HL-60 (cell line): ENCODE results near the gene CNTN5.

Source experiments
- DNase-seq, 2 experiments: peaks; one replicate each; pipeline ENCODE4 v3.0.0-alpha.2; 2010 to 2020; ENCODE audit warnings: low read depth in 1 of 2, low spot score in 1 of 2
- H3K27ac ChIP-seq: fragments of 250-450 bp; sonication (Bioruptor Pico); replicated peaks from 2 replicates; pipeline ENCODE4 v1.5.1; 2020; ENCODE audit warnings: mild to moderate bottlenecking, moderate library complexity
- H3K27me3 ChIP-seq: fragments of 250-450 bp; sonication (Bioruptor Pico); 2 replicates; pipeline ENCODE4 v1.5.1; 2021; ENCODE audit warnings: mild to moderate bottlenecking, moderate library complexity; ENCODE audit not compliant: insufficient read depth, poor library complexity, severe bottlenecking
- H3K4me3 ChIP-seq: replicated peaks from 2 replicates; pipeline ENCODE4 v1.5.1; 2011; ENCODE audit warnings: mild to moderate bottlenecking, control low read depth, low read length; ENCODE audit not compliant: insufficient read depth
- GABPA ChIP-seq: IDR thresholded peaks from 2 replicates; pipeline ENCODE4 v1.6.1; 2012; ENCODE audit warnings: low read depth
- POLR2AphosphoS5 ChIP-seq: IDR thresholded peaks from 2 replicates; pipeline ENCODE4 v1.6.1; 2012; ENCODE audit warnings: low read depth
- REST ChIP-seq: IDR thresholded peaks from 2 replicates; pipeline ENCODE4 v1.6.1; 2012; ENCODE audit warnings: low read depth; ENCODE audit not compliant: insufficient replicate concordance
- SPI1 ChIP-seq: IDR thresholded peaks from 2 replicates; pipeline ENCODE4 v1.6.1; 2012; ENCODE audit warnings: low read depth, mild to moderate bottlenecking, borderline replicate concordance
- TF ChIP-seq, protein P1 (sequence below): IDR thresholded peaks from one replicate; pipeline ENCODE4 v1.5.1; 2011; ENCODE audit warnings: low read length, control low read depth, inconsistent platforms; ENCODE audit not compliant: insufficient read depth

Gene CNTN5

GRCh38 chr11:99176430-99176829 is 155.7 kb downstream of the CNTN5 start:
- no peak overlapping the region for H3K27ac ChIP-seq
- no peak for DNase-seq
- no peaks in the 10 kb centered on the region for H3K27me3 ChIP-seq
- TF ChIP-seq POLR2AphosphoS5 (no peak), GABPA (no peak), SPI1 (no peak), REST (no peak)
- TF ChIP-seq, protein P1, sequence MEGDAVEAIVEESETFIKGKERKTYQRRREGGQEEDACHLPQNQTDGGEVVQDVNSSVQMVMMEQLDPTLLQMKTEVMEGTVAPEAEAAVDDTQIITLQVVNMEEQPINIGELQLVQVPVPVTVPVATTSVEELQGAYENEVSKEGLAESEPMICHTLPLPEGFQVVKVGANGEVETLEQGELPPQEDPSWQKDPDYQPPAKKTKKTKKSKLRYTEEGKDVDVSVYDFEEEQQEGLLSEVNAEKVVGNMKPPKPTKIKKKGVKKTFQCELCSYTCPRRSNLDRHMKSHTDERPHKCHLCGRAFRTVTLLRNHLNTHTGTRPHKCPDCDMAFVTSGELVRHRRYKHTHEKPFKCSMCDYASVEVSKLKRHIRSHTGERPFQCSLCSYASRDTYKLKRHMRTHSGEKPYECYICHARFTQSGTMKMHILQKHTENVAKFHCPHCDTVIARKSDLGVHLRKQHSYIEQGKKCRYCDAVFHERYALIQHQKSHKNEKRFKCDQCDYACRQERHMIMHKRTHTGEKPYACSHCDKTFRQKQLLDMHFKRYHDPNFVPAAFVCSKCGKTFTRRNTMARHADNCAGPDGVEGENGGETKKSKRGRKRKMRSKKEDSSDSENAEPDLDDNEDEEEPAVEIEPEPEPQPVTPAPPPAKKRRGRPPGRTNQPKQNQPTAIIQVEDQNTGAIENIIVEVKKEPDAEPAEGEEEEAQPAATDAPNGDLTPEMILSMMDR: no peak
- H3K4me3 ChIP-seq: no peak overlapping the region

DNA sequence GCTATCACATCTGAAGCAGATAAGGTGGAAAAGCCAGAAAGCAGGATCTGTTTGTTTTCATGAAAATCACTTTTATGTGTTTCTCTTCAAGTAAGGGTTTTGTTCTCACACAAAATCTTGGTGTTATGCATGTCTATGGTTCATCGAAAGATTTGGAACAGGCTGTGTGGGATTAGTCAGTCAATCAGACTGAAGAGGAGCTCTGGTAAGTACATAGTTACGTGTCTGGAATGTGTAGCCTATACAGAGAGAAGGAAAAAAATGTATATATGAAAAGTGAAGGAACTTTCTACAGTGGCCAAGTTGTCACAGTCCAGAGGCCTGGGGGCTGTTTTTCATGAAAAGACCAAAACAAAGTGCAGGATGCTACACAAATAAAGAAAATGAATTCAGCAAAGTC is 156.7 kb downstream of the CNTN5 start:
- no peak for TF ChIP-seq GABPA
- H3K4me3 ChIP-seq: no peak overlapping the region
- DNase-seq: no peak
- H3K27ac ChIP-seq: no peak overlapping the region
- H3K27me3 ChIP-seq: no peaks in the 10 kb centered on the region

DNA sequence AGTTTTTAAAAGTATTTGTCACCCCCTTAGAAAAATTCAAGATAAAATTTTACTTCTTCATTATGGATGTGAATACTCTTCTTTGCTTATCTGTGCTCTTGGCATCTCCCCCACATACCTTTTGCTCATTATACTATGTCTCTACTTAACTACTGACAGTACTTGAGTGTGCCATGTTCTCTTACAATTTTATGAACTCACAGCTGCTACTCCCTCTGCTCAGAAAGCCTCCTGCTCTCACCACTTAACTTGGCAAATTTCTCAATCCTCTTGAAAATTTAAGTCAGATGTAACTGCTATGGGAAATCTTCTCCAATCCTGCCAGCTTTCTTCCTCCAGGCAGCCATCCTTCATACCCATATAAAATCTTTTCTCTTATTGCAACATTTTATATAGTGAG is 163.4 kb downstream of the CNTN5 start:
- TF ChIP-seq GABPA (no peak), SPI1 (no peak), REST (no peak), POLR2AphosphoS5 (no peak)
- TF ChIP-seq, protein P1: no peak
- no peak overlapping the region for H3K4me3 ChIP-seq
- H3K27me3 ChIP-seq: no peaks in the 10 kb centered on the region
- H3K27ac ChIP-seq: no peak overlapping the region
- DNase-seq: no peak

GRCh38 chr11:99188221-99188620 is 167.5 kb downstream of the CNTN5 start:
- Histone ChIP-seq H3K4me3 (no peak overlapping the region), H3K27me3 (no peaks in the 10 kb centered on the region), H3K27ac (no peak overlapping the region)
- TF ChIP-seq POLR2AphosphoS5: no peak
- DNase-seq: no peak

DNA sequence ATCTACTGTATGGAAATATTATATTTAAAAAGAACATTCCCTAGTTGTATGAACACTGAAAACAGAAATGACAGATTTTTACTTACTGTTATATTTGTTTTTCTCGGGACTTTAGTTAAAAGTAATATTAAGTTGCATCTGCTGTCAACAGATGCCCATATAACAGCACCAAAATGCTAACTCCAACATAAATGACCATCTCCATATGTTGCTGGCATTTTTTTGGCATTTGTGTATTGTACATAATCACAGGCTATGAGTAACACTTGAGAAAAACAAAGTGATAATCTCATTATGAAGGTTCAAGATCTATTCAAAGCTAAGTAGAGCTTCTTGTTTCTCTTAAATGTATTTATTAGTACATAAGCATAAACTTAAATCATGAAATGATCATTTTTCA is 172.0 kb downstream of the CNTN5 start:
- TF ChIP-seq SPI1 (no peak), POLR2AphosphoS5 (no peak), GABPA (no peak), REST (no peak)
- TF ChIP-seq, protein P1: no peak
- no peaks in the 10 kb centered on the region for H3K27me3 ChIP-seq
- H3K4me3 ChIP-seq: no peak overlapping the region
- no peak for DNase-seq
- H3K27ac ChIP-seq: no peak overlapping the region
